Kidney epithelial cell (primary cell): ENCODE data around the gene ROR2. TPM values are rescaled to one million over a fixed set of nuclear protein-coding genes. Genes with fewer than 3 reads are reported as not detected.

Experiments
- DNase-seq: peaks from one replicate; pipeline ENCODE4 v3.0.0-alpha.2; 2010; ENCODE audit warnings: low read depth
- H3K27me3 ChIP-seq: 2 replicates; pipeline ENCODE4 v1.6.0; 2011; ENCODE audit warnings: low read length; ENCODE audit not compliant: control insufficient read depth, insufficient read depth
- H3K36me3 ChIP-seq: 2 replicates; pipeline ENCODE4 v1.5.1; 2011; ENCODE audit warnings: low read length; ENCODE audit not compliant: control insufficient read depth, insufficient read depth
- H3K4me3 ChIP-seq: 2 replicates; pipeline ENCODE4 v1.5.1; 2011; ENCODE audit warnings: low read depth, mild to moderate bottlenecking, control low read depth, low read length
- CTCF ChIP-seq: IDR thresholded peaks from 2 replicates; pipeline ENCODE4 v1.5.1; 2011; ENCODE audit warnings: mild to moderate bottlenecking, moderate library complexity, low read length, control low read depth, inconsistent platforms; ENCODE audit not compliant: insufficient read depth, poor library complexity, severe bottlenecking
- total RNA-seq: library from RNA; depleted of rRNA; stranded (reverse); fragments of >200 nt; gene quantifications from 2 replicates; pipeline ENCODE4 v1.2.3, GENCODE V29; 2015

ROR2 gene
- total RNA-seq, 1 donor from 2014 or later: 1.2 TPM

GRCh38 chr9:91727972-91728371, 222.1 kb downstream of the ROR2 start:
- TF ChIP-seq CTCF: no peak
- H3K27me3 ChIP-seq: no peaks in the 10 kb centered on the region
- no peaks in the 10 kb centered on the region for H3K36me3 ChIP-seq
- DNase-seq: no peak
- no peak overlapping the region for H3K4me3 ChIP-seq

GRCh38 chr9:91727316-91727861, 222.6 kb downstream of the ROR2 start:
- no peaks in the 10 kb centered on the region for H3K27me3 ChIP-seq
- DNase-seq: no peak
- no peaks in the 10 kb centered on the region for H3K36me3 ChIP-seq
- TF ChIP-seq CTCF: peak; percentile 72
- H3K4me3 ChIP-seq: no peak overlapping the region

- Histone ChIP-seq H3K36me3 (no peaks in the 10 kb centered on the region), H3K27me3 (no peaks in the 10 kb centered on the region), H3K4me3 (no peak overlapping the region)
- TF ChIP-seq CTCF: no peak
- DNase-seq: no peak
Observed at GRCh38 chr9:91726406-91727100, 223.5 kb downstream of the ROR2 start.

- Histone ChIP-seq H3K4me3 (no peak overlapping the region), H3K36me3 (no peaks in the 10 kb centered on the region), H3K27me3 (peaks cover 6% of the 10 kb centered on the region)
- no peak for TF ChIP-seq CTCF
- DNase-seq: no peak
Observed at GRCh38 chr9:91725651-91726050, 224.4 kb downstream of the ROR2 start.

GRCh38 chr9:91724609-91725505, 225.2 kb downstream of the ROR2 start:
- Histone ChIP-seq H3K4me3 (no peak overlapping the region), H3K27me3 (peaks cover 6% of the 10 kb centered on the region), H3K36me3 (no peaks in the 10 kb centered on the region)
- no peak for DNase-seq
- no peak for TF ChIP-seq CTCF
